Fibroblast of skin of back (primary cell): ENCODE data around the gene MAML3.
A peak's percentile ranks its signal among the peaks of the same experiment; 100 is the strongest.

Experiments used
- DNase-seq: peaks from one replicate; pipeline ENCODE4 v3.0.0-alpha.2; 2013

MAML3 gene

DNA sequence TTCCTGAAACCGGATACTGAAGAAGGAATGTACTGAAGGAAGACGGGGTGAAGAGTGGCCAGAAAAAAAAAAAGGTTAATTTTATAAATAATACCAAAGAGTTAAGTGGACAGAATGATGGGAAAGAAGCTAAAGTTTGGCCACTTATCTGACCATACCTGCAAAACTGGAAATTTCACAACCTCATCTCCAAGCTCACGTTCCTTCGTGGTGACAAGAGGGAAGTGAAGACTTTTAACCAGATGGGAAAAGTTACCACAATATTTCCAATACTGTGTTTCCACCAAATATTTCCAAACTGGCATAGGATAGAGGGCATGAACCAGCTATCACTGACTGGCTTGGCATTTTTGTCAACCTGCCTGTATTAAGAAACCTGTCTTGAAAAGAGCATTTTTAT lies 56.4 kb downstream of the MAML3 start:
- DNase-seq: no peak

DNA sequence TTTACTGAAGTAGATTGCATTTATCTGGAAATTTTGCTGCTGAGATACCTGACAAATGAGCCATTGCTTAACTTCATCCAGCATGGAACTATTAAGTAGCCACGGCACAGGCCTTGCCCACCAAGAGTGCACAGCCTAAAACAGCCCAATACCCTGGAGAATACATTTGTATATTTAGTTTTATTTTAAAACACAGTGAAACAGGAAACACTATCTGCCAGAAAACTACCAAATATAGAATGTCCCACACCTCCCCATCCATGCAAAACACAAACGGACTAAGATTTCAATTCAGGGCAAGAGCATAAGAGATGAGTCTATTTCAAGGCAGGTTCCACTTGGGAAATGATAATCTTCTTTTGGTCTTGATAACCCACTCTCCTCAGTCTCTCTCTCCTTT lies 57.1 kb downstream of the MAML3 start:
- no peak for DNase-seq

DNA sequence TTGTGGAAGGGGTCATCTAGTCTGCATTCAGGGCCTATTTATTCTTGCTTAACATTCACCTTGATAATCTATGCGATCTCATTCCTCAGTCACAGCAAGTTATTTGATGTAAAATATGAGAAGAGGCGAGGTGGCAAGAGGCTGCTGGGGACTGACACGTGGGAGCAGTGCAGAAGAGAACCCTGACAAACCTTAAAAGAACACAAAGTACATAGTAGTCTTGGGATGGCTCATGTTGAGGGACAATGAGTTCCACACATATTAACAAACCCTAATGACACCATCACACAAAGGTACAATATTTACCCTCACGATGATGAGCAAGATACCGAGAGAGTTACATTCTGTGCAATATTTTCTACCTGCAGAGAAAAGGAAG lies 57.5 kb downstream of the MAML3 start:
- no peak for DNase-seq

- DNase-seq: peak; percentile 89
Observed at GRCh38 chr4:140095694-140096482, 58.1 kb downstream of the MAML3 start.

DNA sequence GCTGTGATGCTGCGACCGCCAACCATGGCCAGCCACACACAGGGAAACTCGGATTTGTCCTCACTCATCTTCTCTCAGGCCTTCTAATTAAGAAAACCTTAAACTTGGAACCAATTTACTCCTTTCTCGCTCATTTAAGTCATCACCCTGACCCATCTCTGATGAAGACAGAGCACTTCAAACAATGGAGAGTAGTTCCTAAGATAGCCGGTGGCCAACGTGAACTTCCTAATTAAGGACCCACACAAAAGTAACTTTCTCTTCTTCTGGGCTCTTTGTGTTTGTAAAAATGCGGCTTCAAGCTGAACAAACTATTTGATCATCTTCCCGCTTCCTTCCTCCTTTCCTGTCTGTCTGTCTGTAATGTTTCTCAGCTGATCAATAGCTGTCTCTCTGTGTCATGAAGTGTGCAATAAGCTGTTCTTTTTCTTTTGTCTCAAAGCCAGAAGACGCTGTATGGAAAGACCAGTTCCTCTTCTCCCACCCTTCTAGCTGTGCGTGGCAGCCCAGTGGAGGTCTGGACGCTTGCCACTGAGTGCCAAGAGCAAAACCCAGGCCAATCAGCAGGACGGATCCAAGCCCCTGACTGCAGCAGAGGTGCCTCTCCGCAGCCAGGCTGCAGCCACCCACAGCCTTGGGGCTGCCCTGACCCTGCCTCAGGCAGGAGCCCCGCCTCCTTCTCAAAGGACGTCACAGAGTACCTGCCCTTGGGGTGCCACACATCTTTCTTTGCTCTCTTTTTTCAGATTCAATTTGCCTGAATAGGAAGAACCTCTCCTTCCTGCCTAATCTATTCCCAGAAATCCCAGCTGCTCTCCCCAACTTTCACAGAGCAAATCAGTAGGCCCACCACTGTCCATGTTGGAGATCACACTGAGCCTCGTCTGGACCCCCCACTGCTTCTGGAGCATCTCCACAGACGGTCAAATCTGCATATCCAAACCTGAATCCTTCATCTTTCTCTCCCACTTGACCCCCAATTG lies 59.3 kb downstream of the MAML3 start:
- no peak for DNase-seq

GRCh38 chr4:140092094-140092851 lies 61.7 kb downstream of the MAML3 start:
- no peak for DNase-seq

DNA sequence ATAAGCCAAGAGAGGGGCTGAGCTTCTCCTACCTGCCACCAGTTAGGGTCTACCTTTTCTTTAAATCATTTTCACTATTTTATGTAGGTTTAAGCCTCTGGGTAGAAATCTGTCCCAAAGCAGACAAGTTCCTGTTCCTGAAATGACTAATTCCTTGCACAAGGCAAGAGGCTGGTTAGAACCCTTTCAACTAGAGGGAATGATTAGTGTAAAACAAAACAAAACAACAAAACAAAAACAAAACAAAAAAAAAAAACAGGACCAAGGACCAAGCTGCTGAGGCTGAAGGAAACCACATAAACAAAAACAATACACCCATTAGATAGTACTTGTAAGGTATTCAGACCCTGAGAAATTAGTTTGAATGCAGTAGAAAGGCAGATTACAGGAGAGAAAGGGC lies 62.7 kb downstream of the MAML3 start:
- DNase-seq: no peak

DNA sequence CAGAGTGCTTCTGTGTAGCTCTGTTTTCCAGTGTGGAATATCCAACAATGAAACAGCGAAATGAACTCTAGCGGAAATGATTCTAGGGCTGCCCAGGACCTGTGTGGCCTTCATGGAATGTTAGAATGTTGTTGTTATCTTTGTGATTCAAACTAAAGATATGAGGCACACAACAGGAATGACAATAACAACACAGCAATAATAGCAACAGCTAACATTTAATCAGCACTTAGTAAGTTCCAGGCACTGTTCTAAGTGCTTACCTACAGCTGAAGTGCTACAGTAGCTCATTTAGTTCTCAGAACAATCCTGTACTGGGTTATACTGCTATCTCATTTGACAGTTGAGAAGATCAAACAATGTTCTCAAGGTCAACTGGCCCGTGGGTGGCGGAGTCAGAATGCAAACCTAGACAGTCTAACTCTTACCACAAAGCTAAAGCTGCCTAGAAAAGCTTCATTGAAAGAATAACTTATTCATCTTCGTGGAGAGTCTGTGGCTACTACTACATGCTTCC lies 63.7 kb downstream of the MAML3 start:
- peak; percentile 61 for DNase-seq

DNA sequence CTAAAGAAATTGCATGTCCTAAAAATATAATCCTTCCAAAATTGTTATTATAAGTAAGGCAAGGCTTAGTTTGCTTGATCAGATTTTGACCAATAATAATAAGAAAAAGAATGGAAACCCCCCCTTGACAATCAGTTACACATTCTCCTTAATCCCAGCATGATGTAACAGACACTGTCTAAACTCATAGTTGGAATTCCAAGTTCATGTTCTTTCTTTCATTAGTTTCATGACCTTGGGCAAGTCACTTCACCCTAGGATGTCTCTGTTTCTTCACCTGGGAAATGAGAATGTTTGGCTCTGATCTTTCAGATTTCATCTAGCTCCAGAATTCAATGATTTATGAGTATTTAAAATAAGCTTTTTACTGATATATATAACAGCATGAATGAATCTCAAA lies 64.8 kb downstream of the MAML3 start:
- DNase-seq: no peak

DNA sequence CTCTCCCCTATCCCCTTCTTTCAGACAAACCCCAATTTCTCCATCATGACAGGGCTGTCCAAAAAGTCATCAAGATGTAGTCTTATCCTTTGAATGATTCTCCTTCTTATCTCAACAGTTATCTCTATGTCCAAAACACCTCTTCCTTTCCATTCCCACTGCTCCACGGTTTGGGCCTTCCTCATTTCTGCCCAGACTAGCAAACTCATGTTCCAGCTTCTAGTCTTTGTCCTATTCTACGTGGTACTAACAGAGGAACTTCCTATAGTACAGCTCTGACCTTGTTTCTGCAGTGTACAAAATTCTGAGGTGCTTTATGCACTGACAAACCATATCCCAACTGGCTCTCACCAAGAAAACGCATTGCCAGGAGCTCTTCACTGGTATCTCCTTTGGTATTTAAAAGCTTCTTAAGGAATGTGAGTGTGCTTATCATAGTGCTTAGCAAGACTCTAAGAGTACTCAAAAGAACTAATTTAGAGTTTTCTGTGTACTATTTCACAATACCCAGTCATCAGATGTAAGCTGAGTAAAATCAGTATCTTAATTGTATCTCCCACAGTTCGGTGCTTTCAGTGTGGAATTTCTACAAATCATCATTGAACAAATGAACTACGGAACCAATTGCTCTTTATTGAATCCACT lies 65.5 kb downstream of the MAML3 start:
- DNase-seq: no peak

GRCh38 chr4:140085881-140086280 lies 68.1 kb downstream of the MAML3 start:
- DNase-seq: no peak

DNA sequence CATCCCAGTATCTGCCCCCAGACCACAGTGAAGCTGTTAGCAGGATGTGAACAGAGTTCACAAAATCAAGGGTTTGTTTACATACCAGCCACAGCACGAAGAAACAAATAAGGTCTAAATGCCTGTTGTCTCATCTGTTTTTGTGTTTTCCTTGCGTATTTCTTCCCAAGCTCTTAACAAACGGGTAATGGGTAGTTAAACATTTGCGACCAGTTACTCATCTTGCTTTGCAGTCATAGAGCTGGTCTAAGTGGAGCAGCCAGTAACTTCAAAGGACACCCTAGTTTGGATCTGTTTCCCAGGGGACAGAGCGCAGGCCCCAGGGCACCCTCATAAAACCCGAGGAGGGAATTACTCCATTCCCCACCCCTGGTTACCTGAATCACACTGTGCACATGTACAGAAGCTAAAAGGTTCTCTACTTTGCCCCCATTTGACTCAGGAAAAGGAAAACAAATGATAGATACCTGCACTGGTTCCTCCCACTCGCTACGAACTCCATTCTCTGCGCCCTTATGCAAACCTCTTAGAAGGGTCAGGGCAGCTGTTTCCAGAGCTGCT lies 68.8 kb downstream of the MAML3 start:
- DNase-seq: no peak

- DNase-seq: no peak
Observed at GRCh38 chr4:140084385-140084784, 69.6 kb downstream of the MAML3 start.

- no peak for DNase-seq
Observed at GRCh38 chr4:140082391-140082755, 71.6 kb downstream of the MAML3 start.

GRCh38 chr4:140081641-140082390 lies 72.2 kb downstream of the MAML3 start:
- DNase-seq: no peak

DNA sequence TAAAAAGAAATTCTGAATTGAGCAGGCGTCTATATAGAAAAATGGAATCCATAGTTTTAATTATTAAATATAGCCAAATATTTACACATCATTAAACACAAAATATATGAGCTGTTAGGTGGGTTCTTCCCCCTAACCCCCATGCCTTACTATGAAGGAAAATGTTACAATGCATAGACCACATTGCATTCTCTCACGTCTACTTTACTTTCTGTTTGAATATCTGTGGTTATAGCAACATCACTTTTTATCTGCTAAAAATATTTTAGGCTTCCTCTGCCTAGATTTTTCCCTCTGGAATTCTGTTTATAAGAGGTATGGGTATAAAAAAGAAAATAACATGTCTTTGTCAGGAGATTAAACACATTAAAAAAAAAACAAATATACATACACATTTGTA lies 73.1 kb downstream of the MAML3 start:
- peak; percentile 31 for DNase-seq

GRCh38 chr4:140078366-140078765 lies 75.6 kb downstream of the MAML3 start:
- DNase-seq: peak; percentile 53

DNA sequence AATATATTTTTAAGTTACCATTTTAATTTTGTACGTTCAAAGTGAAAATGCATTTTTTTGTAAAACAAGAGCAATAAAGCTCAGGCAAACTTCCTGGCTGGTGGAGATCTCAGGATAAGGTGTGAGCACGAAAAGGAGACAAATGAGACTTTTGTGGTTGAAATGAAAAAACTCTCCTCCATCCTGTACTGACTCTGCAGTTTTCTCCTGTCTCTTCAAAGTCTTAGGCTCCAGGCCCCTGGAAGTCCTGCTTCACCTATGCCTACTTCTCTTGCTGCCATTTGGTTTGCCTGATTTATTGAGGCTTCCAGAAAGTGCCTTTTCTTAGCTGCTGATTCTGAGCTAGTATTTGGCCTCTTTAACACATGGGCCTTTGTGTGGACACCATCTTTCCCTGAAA lies 77.7 kb downstream of the MAML3 start:
- no peak for DNase-seq

- peak; percentile 94 for DNase-seq
Observed at GRCh38 chr4:140071806-140072205, 82.2 kb downstream of the MAML3 start.

GRCh38 chr4:140070973-140071372 lies 83.0 kb downstream of the MAML3 start:
- DNase-seq: no peak

DNA sequence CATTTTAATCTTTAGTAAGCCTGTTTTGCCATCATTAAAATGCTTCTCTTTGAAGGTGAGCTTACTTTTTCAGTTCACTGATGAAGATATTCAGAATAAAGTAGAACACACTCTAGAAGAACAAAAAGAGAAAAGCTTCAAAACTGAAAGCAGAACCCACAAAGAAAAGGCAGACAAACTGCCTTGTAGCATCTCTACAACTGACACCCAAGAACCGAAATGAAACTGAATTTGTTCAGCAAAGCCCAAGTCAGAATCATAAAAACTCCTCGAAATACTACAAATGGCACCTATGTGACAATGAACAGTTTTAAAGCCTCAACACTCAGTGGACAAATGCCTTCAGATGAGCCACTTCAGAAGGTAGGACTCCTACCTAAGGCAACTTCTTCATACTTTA lies 83.6 kb downstream of the MAML3 start:
- DNase-seq: no peak
